ENCODE results near the gene SPON1.
"Not testable (repeated sequence)": the region's sequence is repeated elsewhere in the genome, so short reads cannot be mapped to it uniquely, and the experiment has no call there.

The SPON1 gene

DNA sequence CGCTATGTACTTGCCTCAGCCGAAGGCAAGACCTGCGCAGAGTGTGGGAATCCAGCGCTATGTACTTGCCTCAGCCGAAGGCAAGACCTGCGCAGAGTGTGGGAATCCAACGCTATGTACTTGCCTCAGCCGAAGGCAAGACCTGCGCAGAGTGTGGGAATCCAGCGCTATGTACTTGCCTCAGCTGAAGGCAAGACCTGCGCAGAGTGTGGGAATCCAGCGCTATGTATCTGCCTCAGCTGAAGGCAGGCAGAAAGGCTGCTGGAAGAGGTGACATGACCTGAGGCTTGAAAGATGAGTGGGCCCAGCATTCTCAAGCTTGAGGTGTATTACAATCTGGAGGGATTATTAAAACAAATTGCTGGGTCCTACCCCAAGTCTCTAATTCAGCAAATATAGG lies 290.0 kb downstream of the SPON1 start:
- not testable (repeated sequence) for DNase-seq

DNA sequence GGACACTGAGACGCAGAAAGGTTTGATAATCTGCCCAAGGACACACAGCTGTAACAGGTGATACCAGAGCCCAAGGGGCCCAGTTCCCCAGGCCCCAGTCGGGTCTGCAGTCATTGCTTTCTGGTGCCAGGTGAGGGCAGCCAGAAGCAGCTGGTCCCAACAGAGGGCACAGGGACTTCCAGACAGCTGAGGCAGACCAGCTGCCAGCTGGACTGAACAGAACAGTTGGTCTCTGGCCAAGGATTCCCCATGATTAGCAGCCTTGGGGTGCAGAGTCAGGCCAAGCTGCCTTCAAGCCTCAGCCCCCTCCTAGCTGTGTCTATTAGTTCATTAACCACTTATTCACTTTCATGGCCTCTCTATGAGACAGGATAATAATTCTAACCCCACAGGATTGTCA lies 290.9 kb downstream of the SPON1 start:
- no peak for DNase-seq

DNA sequence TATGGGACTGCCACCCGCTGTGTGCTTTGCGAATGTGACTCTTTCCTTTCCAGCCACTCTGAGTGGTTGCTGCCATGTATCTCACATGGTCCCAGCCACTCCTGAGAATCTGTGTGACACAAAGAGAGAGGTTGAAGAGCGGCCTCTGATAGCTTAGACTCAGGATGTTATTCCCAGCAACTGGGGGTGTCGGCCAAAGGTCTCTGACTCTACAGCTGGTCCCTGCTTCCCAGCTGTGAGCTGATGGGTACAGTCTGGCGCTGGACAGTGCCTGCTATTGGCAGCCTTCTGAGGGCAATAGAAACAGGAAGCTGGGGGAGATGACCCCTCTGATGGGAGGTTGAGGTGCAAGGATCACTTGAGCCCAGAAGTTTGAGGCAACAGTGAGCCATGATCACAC lies 291.3 kb downstream of the SPON1 start:
- DNase-seq = no peak

DNA sequence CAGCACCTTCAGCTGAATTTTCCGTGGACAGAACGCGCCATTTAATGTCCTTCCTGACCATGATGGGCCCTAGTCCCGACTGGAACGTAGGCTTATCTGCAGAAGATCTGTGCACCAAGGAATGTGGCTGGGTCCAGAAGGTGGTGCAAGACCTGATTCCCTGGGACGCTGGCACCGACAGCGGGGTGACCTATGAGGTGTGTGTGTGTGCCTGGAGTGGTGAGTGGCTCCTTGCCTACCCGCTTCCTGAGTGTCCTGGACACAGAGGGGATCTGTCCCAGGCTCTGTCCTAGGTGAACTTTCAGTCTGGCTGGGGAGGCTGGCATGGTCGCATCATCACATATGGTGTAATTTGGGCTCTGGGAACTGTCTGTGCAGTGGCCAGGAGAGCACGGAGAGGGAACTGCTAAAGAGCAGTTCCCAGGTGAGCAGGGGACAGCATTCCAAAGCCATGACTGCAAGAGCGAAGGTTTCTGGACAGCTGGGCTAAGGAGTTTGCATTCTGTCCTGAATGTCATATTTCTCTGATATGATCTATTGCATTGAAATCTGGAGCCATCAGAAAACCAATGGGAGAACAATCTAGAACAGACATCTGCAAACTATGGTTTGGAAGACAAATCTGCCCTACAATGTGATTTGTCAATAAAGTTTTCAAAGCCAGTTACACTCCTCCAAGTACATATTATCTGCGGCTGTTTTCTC lies 292.2 kb downstream of the SPON1 start:
- no peak for DNase-seq

DNA sequence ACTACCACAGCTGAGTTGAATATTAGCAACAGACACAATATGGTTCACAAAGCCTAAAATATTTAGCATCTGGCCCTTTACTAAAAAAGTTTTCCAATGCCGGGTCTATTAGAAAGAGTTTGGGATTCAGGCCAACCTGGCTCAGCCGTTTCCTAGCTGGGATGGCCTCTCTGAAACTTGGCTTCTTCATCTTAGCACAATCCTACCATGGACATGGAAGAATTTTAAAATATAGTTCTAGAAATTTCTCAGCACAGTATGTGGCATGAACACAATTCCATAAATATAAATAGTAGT lies 292.7 kb downstream of the SPON1 start:
- no peak for DNase-seq

DNA sequence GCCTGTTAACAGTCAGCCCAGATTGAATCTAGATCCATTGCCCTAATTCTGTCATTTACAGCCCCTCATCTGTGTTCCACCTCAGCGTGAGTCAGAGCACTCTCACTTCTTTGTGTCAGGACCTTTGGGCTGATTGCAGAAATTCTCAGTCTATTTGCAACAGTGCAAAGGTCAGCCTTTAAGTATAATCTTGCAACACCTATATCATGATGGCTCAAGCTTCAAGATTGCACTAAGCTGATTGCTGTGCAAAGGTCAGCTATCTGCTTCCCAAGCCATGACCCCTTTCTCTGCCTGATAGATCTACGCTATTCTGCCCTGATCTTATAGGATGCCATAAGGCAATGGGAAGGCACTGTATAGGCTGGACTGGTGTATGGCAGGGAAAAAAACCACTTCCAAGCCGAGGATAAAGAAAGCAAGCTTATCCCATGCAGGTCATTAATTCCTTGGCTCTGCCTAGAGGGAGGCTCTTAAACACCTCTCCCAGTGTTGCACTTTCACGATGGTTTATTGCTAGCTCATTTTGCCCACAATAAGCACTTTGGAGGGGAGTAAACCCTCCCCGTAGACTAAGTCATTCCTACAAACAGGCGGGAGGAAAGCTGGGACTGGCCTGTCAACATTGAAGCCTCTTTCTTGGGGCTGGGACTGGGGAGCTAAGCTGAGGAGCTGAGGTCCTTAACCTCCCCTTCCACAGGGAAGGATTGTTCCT lies 295.9 kb downstream of the SPON1 start:
- no peak for DNase-seq

DNA sequence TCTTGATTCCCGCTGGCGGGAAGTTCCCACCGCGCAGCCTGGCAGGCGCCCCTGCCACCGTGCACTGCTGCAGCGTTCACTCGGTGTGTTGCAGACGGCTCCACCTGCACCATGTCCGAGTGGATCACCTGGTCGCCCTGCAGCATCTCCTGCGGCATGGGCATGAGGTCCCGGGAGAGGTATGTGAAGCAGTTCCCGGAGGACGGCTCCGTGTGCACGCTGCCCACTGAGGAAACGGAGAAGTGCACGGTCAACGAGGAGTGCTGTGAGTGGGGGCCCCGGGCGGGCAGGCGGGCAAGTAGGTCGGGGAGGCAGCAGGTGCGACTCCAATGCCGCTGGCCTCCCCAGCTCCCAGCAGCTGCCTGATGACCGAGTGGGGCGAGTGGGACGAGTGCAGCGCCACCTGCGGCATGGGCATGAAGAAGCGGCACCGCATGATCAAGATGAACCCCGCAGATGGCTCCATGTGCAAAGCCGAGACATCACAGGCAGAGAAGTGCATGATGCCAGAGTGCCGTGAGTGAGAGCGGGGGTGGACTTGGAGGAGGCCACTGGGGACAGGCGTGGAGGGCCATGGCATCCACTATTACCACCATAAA lies 296.8 kb downstream of the SPON1 start:
- no peak for DNase-seq

DNA sequence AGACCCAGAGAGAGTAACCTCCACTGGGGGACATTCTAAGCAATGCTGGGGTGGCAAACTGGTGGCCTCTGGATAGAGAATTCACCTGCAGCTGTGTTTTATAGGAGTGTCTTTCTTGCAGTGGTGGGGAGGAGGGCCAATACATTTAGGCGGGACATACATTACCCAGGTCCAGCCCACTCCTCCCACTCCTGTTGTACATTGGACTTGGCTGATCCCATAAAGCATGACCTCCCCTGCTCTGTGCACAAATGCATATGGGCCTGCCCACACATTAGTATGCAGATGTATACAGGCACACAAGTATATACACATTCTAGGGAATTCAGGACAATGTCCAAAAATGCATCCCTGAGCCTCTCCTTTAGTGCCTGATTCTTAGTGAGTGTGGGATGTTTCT lies 297.4 kb downstream of the SPON1 start:
- no peak for DNase-seq

DNA sequence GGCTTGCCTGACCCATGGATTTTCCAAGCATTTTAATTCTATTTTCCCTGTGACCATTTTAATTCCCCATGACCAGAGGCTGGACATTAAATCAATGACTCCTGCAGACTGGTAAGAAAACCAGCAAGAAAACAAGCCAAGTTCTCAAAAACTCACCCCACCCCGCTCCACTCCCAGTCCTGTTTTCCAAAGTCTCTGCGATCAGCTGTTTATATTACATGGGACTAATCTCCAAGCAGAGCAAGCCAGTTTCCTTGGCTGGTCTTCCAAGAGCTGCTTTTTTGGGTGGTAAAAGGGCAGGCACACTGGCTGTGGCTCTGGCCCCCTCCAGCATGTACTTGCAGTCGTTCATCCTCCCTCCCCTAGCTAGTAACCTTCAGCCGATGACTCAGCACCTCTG lies 298.5 kb downstream of the SPON1 start:
- no peak for DNase-seq

DNA sequence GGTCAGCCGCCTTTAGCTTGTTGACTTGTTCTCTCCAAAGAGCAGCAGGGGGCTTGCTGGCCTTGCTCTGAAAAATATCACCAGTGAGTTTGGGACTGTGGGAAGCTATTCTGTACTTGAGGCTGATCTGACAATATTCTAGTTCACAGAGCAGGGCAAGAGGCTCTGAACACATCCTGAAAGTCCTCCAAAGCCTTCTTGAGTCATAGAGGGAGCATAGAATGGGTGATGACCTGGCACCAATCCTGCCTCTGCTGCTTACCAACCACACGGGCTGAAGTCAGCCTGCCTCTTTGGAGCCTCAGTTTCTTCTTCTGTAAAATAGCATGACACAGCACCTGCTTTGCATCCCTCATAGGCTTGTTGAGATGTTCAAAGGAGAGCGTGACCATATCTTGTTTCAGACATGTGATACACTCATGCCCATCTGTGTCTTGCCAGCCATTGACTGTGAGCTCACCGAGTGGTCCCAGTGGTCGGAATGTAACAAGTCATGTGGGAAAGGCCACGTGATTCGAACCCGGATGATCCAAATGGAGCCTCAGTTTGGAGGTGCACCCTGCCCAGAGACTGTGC lies 299.8 kb downstream of the SPON1 start:
- DNase-seq = no peak

DNA sequence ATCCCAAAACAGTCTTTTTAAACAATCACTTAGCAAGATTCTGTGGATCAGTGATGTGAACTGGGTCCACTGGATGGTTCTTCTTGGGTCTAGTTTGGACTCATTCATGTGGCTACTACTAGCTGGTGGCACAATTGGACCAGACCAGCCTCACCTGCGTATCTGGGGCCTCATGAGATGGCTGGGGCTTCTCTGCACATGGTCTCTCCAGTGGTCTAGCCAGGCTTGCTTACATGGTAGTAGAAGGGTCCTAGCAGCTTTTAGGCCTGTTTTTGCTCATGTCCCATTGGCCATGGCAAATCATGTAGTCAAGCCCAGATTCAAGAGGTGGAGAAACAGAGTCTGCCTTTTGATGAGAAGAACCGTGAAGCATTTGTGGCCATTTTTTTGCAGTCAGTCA lies 302.4 kb downstream of the SPON1 start:
- DNase-seq = no peak

DNA sequence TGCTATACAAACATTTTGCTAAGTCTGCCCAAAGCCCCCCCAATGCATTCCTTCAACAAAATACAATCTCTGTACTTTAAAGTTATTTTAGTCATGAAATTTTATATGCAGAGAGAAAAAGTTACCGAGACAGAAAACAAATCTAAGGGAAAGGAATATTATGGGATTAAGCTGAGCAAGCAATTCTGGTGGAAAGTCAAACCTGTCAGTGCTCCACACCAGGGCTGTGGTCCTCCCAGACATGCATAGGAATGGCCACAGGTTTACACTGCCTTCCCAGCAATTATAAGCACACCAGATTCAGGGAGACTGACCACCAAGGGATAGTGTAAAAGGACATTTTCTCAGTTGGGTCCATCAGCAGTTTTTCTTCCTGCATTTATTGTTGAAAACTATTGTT lies 304.1 kb downstream of the SPON1 start:
- DNase-seq = no peak

DNA sequence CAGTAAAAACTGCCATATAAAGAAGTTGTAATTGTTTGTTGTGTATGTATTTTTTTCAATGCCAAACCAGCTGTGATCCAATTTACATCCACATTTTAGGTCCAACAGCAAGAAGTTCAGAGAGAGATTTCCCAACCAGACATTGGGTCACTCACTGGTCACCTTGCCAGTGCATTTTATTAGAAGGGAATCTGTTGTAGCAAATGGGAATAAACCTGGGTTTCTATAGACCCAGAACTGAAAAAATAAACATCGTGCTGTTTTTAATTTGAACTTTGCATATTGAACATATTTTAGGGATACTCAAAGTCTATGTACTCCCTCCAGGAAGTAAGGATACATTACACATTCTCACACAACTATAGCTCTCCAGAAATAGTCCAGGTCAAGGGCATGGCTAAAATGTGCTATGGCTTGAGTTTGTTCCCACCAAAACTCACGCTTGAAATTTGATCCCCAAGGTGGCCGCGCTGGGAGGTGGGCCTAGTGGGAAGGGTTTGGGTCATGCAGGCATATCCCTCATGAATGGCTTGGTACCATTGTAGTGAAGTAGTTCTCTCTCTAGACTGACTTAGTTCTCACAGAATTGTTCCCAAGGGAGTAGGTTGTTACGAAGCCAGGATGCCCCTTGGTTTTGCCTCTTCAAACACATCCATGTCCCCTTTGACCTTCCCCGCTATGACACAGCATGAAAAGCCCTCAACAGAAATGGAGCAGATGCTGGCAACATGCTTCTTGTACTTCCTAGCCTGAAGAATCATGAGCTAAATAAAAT lies 305.5 kb downstream of the SPON1 start:
- DNase-seq = no peak

DNA sequence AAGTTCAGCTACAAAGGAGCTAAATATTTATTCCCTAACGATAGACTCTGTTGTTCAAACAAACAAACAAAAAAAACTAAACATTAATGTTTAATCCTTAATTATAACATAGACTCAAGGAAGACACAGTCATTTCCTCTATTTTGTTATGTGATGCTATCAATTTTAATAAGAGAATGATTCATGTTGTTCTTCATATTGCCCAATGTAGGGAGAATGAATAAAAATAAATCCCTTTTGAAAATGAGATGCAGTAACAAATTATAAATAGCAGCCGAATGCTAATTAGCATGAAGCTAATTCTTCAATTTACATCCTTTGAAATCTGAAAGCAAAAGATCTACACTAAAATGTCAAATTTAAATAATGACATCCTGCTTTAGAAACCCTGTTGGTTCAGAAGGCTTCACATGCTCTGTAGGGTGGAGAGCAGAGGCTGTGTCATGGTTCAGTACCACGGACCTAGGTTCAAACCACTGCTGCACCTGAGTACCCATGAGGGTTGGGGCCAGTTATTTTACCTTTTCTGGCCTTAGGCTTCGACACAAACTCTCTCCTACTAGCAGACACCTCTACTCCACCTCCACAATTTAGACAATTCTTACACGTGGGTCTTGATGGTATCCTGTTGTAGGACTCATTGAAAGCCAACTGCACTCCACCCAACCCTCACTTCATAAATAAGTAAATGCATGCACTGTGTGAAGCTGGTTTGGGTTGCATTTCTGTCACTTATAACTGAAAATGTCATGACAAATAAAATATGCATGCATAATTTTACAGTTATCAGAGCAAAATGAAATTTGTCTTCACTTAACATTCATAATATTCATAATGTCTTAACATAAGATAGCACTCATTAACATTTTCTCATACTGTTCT lies 307.4 kb downstream of the SPON1 start:
- DNase-seq = no peak

DNA sequence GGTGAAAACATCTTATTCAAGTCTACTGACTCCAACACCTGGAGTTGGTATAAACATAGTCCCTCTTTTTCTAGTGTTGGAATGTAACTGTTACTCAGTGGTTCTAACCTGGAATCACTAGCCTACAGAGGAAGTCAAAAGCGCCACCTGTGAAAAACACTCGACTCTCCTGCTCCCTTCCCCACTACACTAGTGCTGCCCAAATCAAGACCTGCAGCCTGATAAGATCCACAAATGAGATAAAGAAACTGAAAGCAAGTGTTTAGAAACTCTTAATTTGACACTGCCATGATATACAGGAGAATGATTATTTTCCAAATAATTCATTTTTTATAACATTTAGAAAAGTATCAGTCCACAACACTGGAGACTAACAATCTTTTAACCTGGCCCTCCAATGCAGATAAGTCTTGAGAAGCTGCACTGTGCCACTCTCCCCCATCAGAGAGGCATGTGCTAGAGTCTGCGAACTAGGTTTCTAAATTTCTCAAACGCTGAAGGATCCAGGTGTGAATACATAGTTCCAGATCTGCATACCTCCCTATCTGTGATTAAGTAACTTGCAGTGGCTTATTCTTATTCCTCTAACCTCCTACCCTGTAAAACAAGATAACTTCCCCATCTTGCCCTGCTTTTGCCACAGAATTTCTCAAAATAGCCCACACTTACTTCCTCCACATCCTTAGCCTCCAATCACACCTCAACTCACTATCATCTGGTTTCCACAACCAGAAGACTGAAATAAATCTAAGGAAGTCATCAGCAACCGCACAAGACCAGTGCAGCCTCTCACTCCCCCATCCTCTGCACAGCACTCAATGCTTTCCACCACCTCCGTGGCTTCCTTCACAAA lies 308.4 kb downstream of the SPON1 start:
- DNase-seq = no peak

DNA sequence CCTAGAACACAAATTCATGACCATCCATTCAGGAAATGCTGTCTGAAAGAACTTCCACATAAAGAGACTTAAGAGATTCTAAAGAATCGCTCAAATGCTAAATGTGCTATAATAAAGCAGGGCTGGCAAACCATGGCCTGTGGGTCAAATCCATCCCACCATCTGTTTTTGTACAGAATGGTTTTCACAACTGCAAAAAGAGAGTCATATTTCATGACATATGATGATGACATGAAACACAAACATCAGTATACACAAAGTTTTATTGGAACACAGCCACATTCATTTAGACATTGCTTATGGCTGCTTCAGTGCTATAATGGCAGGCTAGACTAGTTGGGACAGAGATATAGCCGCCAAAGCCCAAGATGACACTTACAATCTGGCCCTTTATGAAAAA lies 311.4 kb downstream of the SPON1 start:
- DNase-seq = no peak

DNA sequence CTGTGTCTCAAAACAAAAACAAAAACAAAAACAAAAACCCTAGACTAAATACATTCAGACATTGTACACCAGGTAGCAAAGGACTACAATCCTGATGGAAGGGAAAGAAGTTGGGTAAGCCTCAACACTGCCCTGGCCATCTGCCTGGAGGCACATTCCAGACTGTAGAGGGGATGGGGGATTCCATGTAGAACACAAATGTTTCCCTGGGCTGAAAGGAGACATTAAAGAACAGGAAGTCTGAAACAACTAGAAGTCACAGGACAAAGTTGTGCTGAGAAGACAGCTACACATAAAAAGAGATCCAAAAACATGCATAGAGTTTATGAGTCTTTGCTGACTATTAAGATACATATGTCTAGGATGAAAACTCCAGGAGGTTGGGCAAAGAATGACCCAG lies 312.6 kb downstream of the SPON1 start:
- DNase-seq = no peak

DNA sequence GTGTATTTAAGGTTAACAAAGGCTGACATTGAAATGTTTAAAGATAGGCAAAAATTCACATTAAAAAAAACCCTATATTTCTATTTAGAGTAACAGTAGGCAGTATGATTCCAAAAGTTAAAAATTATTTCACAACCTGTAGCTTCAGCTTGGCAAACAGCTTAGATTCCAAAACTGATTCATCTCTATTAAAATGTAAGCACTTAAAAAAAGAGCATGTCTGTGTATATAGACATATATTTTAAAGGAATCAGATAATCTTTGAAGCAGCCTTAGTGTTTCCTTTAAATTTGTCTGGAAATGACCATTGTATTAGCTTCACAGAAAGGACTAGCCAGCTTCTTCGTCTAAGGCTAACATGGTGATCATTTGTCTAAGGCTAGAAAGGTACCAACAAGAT lies 316.3 kb downstream of the SPON1 start:
- not testable (repeated sequence) for DNase-seq

DNA sequence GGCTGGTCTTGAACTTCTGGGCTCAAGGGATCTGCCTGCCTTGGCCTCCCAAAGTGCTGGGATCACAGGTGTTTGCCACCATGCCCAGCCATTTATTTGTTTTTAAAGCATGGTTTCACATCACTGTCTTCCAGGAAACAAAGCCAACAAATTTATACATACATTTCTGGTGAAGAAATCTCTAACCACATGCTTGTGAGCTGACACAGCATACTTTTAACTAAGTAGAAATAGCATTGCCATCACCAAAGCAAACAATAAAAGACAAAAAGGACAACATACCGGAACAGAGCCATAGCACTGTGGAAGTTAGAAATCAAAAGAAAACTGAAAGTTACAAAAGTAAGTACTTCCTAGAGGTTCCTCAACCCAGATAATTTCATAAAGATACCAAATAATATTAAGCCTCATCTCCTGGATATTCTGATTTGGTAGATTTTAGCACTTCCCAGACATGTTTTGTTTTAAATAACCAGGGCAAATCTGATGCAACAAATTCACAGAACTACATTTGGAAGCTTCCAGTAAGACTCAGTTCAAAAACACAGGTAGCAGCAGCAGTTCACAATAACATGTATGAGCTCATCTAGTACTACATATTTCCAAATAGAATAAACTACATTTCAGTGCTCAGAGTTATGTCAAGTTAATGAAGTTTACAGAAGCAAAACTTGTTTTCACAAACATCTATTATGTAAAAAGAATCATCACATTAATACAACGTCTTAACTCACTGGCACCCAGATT lies 325.8 kb downstream of the SPON1 start:
- DNase-seq = no peak

DNA sequence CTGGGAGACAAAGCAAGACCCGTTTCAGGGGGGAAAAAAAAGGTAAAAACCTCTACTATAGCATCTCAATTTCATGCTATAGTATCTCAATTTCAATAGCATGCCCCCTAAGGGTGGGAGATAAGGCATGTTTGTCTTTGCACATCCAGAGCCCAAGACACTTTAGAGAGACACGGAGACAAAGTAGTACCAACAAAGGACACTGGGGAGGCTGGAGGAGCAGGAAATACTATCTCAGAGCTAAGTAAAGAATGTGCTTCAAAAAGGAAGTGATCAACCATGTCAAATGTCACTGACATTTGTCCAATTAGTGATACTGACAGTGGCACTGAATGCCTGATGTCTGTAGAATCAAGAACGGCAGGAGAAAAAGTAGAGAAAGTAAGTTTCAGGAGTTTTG lies 327.9 kb downstream of the SPON1 start:
- no peak for DNase-seq

DNA sequence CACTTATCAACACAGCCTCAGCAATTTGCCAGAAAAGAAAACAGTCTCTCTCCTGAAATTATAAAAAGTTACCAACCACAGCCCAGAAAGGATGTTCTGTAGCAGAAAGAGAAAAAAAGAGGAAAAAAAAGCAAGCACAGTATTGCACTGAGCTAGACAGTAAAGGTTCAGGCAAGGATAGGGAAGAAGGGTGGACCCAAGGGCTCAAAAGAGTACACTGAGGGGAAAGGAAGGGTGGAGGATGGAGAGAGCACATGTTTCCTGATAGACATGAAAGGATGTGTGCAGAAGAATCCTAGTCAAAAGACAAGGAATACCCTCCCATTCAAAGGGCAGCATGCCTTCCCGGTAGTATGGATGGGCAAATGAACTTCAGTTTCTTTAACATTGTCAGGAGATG lies 337.4 kb downstream of the SPON1 start:
- no peak for DNase-seq

Measured in NCI-H1105 (cell line).